Activated CD4-positive, alpha-beta T cell treated with anti-CD3 and anti-CD28 coated beads, Interleukin-2, amount 10 ng/mL, durations not matched to agents 7 days and 5 days (primary cell): ENCODE measurements around the gene BAHCC1. TPM values are rescaled to one million over a fixed set of nuclear protein-coding genes. Genes with fewer than 3 reads are reported as not detected.

Source experiments
- CTCF ChIA-PET: fragments of 350-600 bp; sonication (Branson Sonifier 250); formaldehyde crosslinking; loops from one replicate; lab custom pipeline; 2021; ENCODE audit warnings: antibody characterized with exemption; lab: Charles Lee
- POLR2A ChIA-PET: fragments of 350-600 bp; sonication (Branson Sonifier 250); formaldehyde crosslinking; loops from one replicate; lab custom pipeline; 2021; ENCODE audit warnings: antibody characterized with exemption; lab: Charles Lee
- DNase-seq: peaks from one replicate; pipeline ENCODE4 v3.0.0-alpha.2; 2020
- H3K27ac Mint-ChIP-seq: one replicate; pipeline ENCODE4 v1.8.0; 2021; ENCODE audit warnings: mild to moderate bottlenecking, moderate library complexity, mixed read lengths
- H3K27me3 Mint-ChIP-seq: one replicate; pipeline ENCODE4 v1.8.0; 2021; ENCODE audit warnings: mixed read lengths
- H3K36me3 Mint-ChIP-seq: one replicate; pipeline ENCODE4 v1.8.0; 2021; ENCODE audit warnings: low read depth, mixed read lengths
- H3K4me1 Mint-ChIP-seq: one replicate; pipeline ENCODE4 v1.8.0; 2021; ENCODE audit warnings: mixed read lengths
- H3K4me3 Mint-ChIP-seq: one replicate; pipeline ENCODE4 v1.8.0; 2021; ENCODE audit warnings: mild to moderate bottlenecking, moderate library complexity, mixed read lengths
- H3K9me3 Mint-ChIP-seq: one replicate; pipeline ENCODE4 v1.8.0; 2021; ENCODE audit warnings: mixed read lengths
- total RNA-seq, 2 experiments: library from RNA; stranded (reverse); gene quantifications; one replicate each; pipeline ENCODE4 v1.2.3, GENCODE V29; 2021

The BAHCC1 gene
- total RNA-seq, 2 experiments from 2014 or later = not detected

DNA sequence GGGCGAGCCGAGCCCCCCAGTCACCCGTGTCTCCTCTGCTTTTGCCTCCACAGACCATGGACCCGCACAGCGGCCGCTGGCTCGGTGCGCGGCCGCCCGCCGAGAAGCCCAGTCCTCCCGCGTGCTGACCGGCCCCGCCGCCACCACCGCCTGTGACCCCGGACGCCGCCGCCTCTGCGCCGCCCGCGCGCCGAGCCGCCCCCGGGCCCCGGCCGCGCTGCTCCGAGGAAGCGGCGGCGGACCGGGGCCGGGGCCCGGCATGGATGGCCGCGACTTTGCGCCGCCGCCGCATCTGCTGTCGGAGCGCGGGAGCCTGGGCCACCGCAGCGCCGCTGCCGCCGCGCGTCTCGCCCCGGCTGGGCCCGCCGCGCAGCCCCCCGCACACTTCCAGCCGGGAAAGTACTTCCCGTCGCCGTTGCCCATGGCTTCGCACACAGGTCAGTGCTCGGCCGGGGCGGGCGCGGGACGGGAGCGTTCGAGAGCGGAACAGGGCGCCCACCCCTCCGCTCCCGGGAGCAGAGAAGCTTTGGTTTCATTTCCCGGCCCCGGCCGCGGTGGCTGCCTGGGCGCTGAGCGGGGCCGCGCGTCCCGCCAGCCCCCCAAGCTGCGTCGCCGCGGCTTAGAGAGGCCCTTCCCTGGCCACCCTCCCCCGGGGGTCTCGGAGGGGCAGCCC is 4.4 kb downstream of the BAHCC1 start:
- POLR2A ChIA-PET = no interaction called here
- Mint-ChIP-seq H3K4me3 (peak overlapping the region; percentile 64), H3K9me3 (no peaks in the 10 kb centered on the region), H3K4me1 (peaks cover 17% of the 10 kb centered on the region), H3K27ac (no peak overlapping the region), H3K36me3 (peaks cover 2% of the 10 kb centered on the region), H3K27me3 (peaks cover 68% of the 10 kb centered on the region)
- no peak for DNase-seq
- CTCF ChIA-PET = interaction anchor here (1.0 kb wide), 1 partner anchor 85 kb away, joined by 3 read pairs; no protein-coding TSS in a partner anchor

DNA sequence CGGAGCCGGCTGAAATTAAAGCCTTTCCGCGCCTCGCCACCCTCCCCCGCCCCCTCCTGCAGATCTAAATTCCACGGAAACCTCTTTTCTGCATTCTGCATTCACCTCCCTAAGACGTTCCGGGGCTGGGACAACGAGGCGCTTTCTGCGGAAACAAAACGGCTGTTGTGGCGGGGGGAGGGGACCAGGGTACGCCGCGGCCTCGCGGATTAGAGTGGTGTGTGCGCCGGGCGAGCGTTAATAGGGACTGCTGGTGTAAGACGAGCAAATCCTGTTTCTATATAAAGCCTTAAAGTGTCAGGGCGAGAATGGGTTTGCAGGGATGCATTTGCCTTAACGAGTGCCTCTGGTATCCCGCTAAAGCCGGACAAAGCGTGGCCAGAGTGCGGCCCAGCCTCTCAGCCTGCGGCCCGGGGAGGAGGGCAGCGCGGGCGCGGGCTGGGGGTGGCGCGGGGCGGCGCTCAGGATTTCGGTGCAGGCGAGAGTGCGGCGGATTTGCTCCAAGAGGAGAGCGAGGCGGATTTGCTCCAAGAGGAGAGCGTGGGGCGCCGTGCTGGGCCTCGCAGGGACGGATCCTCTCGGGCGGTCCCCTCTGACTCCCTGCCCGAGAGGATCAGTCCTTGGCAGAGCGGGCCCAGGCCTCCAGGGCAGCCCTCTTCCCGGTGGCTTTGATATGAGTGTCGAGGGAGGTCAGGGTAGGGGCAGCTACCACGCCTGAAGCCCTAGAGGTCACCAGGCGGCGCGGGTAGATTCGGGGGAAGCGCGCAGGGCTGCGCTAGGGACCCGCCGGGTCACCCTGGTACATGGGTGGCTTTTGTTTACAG is 5.1 kb downstream of the BAHCC1 start:
- POLR2A ChIA-PET = no interaction called here
- CTCF ChIA-PET = no interaction called here
- H3K4me1 Mint-ChIP-seq = peaks cover 13% of the 10 kb centered on the region
- DNase-seq = no peak
- peaks cover 66% of the 10 kb centered on the region for H3K27me3 Mint-ChIP-seq
- H3K27ac Mint-ChIP-seq = peak overlapping the region; percentile 83
- H3K4me3 Mint-ChIP-seq = peak overlapping the region; percentile 64
- H3K36me3 Mint-ChIP-seq = peaks cover 2% of the 10 kb centered on the region
- H3K9me3 Mint-ChIP-seq = no peaks in the 10 kb centered on the region

DNA sequence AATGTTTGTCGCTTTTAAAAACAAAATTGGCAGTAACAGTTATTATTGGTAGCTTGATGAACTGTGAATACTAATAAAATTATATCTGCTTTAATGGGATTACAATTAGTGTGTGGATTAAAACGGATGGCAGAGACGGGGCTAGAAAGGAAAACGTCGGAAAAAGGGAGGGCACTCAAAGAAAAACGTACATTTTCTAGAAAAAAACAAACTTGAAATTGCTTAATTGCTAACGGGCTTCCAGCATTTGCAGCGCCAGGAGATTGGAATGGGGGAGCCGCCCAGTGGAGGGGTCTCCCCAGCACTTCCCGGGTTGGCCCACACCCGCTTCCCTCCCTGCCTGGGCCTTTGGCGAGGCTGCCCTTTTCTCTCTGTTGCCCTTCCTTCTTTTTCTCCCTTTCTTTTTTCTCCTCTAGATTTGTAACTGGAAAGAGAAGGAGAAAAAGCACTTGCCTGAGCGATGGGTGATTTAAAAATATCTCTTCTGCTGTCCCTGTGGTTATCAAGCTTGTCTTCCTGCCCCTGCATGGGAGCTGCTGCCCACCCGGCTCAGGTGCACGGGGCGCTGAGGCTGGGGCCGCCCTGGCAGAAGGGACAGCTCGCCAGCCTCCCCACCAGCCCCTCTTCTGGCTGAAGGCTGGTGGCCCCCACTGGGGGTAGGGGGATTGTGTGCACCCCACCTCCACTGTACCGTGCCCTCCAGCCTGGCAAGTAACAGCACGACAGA is 5.9 kb downstream of the BAHCC1 start:
- Mint-ChIP-seq H3K4me3 (no peak overlapping the region), H3K9me3 (no peaks in the 10 kb centered on the region), H3K36me3 (peaks cover 2% of the 10 kb centered on the region), H3K27ac (no peak overlapping the region), H3K27me3 (peaks cover 67% of the 10 kb centered on the region), H3K4me1 (peaks cover 11% of the 10 kb centered on the region)
- no peak for DNase-seq
- ChIA-PET POLR2A (interaction anchor here (0.6 kb wide), 1 partner anchor 110 kb away, joined by 3 read pairs; no protein-coding TSS in a partner anchor), CTCF (no interaction called here)

DNA sequence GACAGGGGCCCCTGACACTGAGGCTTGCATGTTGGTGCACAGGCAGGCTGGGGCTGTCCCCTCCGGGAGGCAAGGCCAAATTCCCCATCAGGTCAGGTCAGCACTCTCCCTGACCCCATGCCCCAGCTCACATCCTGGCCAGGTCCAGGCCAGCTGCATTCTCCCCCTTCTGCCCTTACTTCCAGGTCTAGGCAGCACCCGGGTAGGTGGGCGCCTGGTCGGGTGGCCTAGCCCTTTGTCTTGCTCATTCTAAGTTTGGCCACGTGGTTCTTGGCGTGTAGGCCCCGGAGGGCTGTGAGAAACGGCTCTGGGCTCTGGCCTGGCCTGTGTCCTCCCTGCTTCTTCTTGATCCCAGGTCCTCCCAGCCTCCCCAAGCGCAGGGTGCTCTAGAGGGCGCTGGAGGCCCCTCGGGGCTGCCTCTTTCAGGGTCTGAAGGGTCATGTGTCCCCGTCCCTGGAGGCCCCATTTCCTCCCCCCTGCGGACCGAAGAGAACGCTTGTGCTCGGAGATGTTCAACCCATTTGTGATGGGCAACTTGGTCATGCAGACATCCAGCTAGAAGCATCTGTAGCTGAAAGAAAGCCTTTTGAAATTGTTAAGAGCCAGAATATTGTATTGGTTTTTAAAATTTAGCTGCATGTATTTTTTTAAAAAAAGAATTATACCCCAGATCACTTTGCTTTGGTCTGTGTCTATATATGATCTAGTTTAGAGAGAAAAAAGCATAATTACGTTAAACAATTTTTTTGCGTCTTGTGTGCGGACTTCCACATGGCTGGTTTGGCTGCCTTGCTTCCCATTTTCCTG is 6.7 kb downstream of the BAHCC1 start:
- POLR2A ChIA-PET = interaction anchor here (0.6 kb wide), 1 partner anchor 109 kb away, joined by 3 read pairs; no protein-coding TSS in a partner anchor
- Mint-ChIP-seq H3K27me3 (peaks cover 67% of the 10 kb centered on the region), H3K27ac (no peak overlapping the region), H3K9me3 (no peaks in the 10 kb centered on the region), H3K4me3 (no peak overlapping the region), H3K36me3 (peaks cover 2% of the 10 kb centered on the region), H3K4me1 (peaks cover 11% of the 10 kb centered on the region)
- CTCF ChIA-PET = interaction anchor here (0.6 to 1.7 kb wide), 4 partner anchors 13 to 83 kb away, joined by 3 to 4 read pairs (median 3); no protein-coding TSS in a partner anchor
- DNase-seq = no peak

DNA sequence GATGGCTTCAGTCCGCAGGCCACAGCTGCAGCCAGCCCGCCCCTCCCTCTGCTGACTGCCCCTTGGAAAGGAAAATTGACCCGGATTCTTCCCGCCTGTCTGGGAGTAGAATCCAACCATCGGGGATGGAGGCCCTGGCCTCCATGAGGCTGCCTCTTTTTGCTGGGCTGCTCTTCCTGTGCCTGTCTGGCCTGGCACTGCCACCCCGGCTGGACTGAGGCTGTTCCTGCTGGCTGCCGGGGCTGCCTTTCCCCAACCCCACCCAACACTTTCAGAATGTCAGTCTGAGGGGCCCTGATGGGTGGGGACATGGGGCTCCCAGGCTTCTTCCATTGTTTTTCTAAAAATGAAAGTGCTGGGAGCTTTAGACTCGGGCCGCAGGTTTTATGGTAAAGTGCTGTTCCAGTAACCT is 7.3 kb downstream of the BAHCC1 start:
- peaks cover 69% of the 10 kb centered on the region for H3K27me3 Mint-ChIP-seq
- ChIA-PET CTCF (interaction anchor here (1.2 to 1.7 kb wide), 3 partner anchors 13 to 82 kb away, joined by 3 to 4 read pairs (median 3); no protein-coding TSS in a partner anchor), POLR2A (no interaction called here)
- no peak for DNase-seq
- H3K27ac Mint-ChIP-seq = no peak overlapping the region
- peaks cover 11% of the 10 kb centered on the region for H3K4me1 Mint-ChIP-seq
- no peak overlapping the region for H3K4me3 Mint-ChIP-seq
- H3K36me3 Mint-ChIP-seq = peaks cover 2% of the 10 kb centered on the region
- no peaks in the 10 kb centered on the region for H3K9me3 Mint-ChIP-seq

DNA sequence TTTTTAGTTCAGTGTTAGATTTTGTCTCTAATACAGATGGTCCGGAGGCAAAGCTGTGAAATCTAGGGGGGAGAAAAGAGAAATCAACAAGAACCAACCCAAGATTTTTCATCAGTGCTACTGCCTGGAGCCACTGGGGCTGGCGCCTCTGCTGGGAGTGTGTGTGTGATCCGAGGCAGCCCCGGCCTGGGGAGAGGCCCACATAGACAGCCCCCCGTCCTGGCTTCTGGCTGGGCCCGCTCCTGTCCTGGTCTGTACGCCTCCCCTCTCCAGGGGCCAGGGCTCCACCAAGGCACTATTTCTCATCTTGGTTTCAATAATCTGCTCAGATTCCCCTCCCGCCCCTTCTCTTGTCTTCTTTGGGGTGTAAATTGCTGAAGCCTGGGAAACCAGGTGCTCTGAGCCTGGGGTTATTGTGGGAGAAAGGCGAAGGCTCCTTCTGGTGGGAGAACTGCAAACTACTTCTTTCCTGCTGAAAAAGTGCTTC is 7.8 kb downstream of the BAHCC1 start:
- Mint-ChIP-seq H3K27ac (no peak overlapping the region), H3K9me3 (no peaks in the 10 kb centered on the region), H3K4me1 (peaks cover 8% of the 10 kb centered on the region), H3K36me3 (peaks cover 2% of the 10 kb centered on the region), H3K4me3 (no peak overlapping the region), H3K27me3 (peaks cover 68% of the 10 kb centered on the region)
- CTCF ChIA-PET = interaction anchor here (1.2 to 1.7 kb wide), 3 partner anchors 12 to 82 kb away, joined by 3 to 4 read pairs (median 3); no protein-coding TSS in a partner anchor
- no peak for DNase-seq
- POLR2A ChIA-PET = no interaction called here

DNA sequence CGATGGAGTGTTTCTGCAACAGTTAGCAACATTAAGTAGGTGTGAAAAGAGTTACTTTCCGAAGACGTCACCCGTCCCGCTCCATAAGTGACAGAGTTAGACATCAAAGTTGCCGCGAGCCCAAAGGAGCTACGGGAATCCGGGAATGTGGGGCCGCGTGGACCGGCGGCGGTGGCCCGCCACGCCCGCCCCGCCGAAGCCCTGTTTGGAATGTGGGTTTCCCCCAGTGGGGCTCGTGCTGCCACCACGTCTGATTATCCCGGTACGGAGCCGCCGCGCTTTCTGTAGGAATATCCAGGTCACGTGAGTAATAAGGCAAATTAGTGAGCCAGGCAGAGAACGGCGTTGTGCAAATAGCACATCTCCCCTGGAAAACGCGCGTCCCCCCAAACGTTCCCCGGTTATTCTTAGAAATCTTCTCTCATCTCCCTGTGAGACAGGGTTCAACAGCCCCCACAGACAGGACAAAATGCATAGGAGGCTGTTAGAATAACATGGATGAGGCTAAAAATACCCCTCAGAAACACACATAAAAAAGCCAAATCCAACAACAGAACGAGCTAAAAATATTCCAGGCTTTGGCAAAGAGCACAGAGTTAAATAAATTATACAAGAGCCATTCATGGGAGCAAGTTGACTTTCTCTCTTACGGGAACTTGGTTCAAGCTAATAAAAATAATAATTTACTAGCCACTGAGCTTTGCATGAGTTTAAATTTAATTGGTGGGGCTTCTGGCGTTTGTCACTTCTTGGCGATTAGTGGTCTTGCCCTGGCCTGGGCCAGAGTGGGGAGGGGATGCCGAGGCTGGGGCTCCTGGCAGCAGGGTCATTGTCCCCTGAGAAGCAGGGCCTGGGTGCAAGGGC is 8.6 kb downstream of the BAHCC1 start:
- Mint-ChIP-seq H3K4me3 (no peak overlapping the region), H3K27me3 (peaks cover 63% of the 10 kb centered on the region), H3K27ac (no peak overlapping the region), H3K36me3 (peaks cover under 1% of the 10 kb centered on the region), H3K4me1 (peaks cover 4% of the 10 kb centered on the region), H3K9me3 (no peaks in the 10 kb centered on the region)
- CTCF ChIA-PET = interaction anchor here (1.2 to 2.0 kb wide), 3 partner anchors 9 to 18 kb away, joined by 3 to 8 read pairs (median 3); partner anchors contain the start of gene BAHCC1
- POLR2A ChIA-PET = no interaction called here
- DNase-seq = no peak

DNA sequence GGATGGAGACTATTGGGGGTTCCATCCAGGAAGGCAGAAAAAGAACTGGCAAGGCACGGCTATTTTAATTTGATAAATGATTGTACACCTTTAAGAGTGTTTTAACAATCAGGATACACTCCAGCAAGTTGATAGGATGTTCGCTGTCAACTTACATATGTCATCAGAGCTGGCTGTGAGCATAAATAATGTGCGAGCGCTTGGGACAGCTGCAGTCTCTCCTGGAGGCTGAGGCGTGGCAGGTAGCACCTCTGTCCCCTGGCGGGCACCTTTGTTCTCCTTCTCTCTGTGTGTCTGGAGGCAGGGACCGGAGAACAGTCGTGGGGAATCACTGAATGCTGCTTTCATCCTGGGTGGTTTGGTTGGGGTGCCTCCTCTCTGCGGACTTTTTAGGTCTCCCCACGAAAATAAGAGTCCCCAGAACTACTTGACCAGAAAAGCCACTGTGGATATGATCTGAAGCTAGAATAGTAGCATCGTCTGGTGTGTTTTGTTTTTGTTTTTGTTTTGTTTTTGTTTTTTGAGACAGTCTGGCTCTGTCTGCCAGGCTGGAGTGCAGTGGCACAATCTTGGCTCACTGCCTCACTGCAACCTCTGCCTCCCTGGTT is 9.4 kb downstream of the BAHCC1 start:
- no peaks in the 10 kb centered on the region for H3K36me3 Mint-ChIP-seq
- POLR2A ChIA-PET = no interaction called here
- H3K4me3 Mint-ChIP-seq = no peak overlapping the region
- H3K9me3 Mint-ChIP-seq = no peaks in the 10 kb centered on the region
- no peak for DNase-seq
- H3K27me3 Mint-ChIP-seq = peaks cover 62% of the 10 kb centered on the region
- no peak overlapping the region for H3K27ac Mint-ChIP-seq
- CTCF ChIA-PET = interaction anchor here (1.2 to 2.0 kb wide), 2 partner anchors 10 to 17 kb away, joined by 3 to 8 read pairs; partner anchors contain the start of gene BAHCC1
- H3K4me1 Mint-ChIP-seq = peaks cover 3% of the 10 kb centered on the region

DNA sequence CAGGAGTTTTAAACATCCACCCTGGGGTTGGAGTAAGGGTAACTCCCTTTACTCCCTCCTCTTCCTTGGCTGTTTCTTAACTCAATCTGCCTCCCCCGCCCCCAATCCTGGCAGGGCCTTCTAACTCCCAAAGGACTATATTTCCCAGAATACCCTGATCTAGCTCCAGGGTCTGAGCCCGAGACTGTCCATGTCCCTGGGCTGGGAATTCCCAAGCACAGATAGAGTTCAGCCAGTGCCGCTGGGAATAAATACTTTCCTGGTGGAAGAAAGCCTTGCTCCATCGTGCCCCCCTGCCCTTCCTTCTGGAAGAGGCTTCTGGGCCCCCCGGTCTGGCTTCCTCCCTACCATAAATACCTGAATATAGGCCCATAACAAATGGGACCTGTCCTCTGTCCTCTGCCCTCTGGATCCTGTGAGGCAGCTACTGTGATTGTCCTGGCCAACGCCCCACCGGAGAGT is 10.2 kb downstream of the BAHCC1 start:
- CTCF ChIA-PET = interaction anchor here (2.0 kb wide), 1 partner anchor 11 kb away, joined by 8 read pairs; the partner anchor contains the start of gene BAHCC1
- Mint-ChIP-seq H3K36me3 (no peaks in the 10 kb centered on the region), H3K27ac (no peak overlapping the region), H3K4me3 (no peak overlapping the region), H3K4me1 (no peaks in the 10 kb centered on the region), H3K27me3 (peaks cover 57% of the 10 kb centered on the region), H3K9me3 (no peaks in the 10 kb centered on the region)
- no peak for DNase-seq
- POLR2A ChIA-PET = no interaction called here

DNA sequence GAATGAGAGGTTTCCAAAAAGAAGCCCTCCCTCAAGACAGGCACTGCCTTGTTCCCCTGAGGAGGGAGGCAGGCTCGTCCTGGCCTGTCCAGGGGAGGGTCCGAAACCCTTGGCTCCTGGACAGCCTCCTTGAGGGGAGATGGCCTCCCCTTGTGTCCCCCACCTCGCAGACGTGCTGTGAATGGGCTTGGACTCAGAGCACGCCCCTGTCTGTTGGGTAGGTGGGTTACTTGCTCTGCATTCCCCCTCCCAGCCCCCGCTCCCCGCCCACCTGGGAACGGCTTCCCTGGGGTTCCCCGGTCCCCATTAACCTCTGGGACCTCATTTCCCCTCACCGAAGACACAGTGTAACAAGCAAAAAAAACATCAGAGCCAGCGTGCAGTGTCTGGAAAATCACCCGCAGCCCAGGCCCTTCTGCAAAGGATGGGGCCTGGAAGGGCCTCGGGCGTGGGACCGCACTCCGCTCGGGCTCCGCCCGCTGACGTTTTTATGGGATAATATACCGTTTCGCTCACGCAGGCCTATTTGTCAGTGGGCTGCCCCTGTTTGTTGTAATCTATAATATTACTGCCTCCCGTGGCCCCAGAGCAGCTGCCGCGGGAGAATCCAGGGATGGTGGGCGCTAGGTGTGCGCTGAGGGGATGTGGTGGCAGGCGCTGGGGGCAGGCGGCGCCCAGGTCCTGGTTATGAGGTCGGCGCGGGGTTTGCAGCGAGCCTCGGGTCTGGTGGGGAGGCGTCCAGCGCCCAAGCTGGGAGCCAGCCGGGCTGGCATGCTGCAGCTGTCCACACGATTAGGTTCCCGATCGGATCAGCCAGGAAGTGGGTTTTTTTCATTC is 11.1 kb downstream of the BAHCC1 start:
- H3K4me3 Mint-ChIP-seq = no peak overlapping the region
- no peaks in the 10 kb centered on the region for H3K4me1 Mint-ChIP-seq
- POLR2A ChIA-PET = no interaction called here
- H3K27ac Mint-ChIP-seq = no peak overlapping the region
- H3K9me3 Mint-ChIP-seq = no peaks in the 10 kb centered on the region
- CTCF ChIA-PET = interaction anchor here (1.2 to 2.0 kb wide), 2 partner anchors 8 to 12 kb away, joined by 3 to 8 read pairs; partner anchors contain the start of gene BAHCC1
- peaks cover 49% of the 10 kb centered on the region for H3K27me3 Mint-ChIP-seq
- no peaks in the 10 kb centered on the region for H3K36me3 Mint-ChIP-seq
- DNase-seq = no peak
